Measurements from ENCODE around the gene MYH16. TPM values are rescaled to one million over a fixed set of nuclear protein-coding genes. Genes with fewer than 3 reads are reported as not detected.
"Not testable (repeated sequence)": the region's sequence is repeated elsewhere in the genome, so short reads cannot be mapped to it uniquely, and the experiment has no call there.

The MYH16 gene
- total RNA-seq, 1 experiment from 2014 or later, result not detected

- no peaks in the 10 kb centered on the region for H3K27me3 ChIP-seq
- no peak for DNase-seq
- H3K9me3 ChIP-seq, result no peaks in the 10 kb centered on the region
- H3K36me3 ChIP-seq, result no peaks in the 10 kb centered on the region
- no peak overlapping the region for H3K4me3 ChIP-seq
Observed at GRCh38 chr7:99313204-99313573, 40.5 kb downstream of the MYH16 start.

GRCh38 chr7:99314504-99314903 lies 41.9 kb downstream of the MYH16 start:
- Histone ChIP-seq H3K27me3 (no peaks in the 10 kb centered on the region), H3K36me3 (no peaks in the 10 kb centered on the region), H3K4me3 (no peak overlapping the region), H3K9me3 (no peaks in the 10 kb centered on the region)
- DNase-seq, result no peak

GRCh38 chr7:99320371-99320770 lies 47.7 kb downstream of the MYH16 start:
- H3K9me3 ChIP-seq, result no peaks in the 10 kb centered on the region
- no peak for DNase-seq
- no peak overlapping the region for H3K4me3 ChIP-seq
- no peaks in the 10 kb centered on the region for H3K27me3 ChIP-seq
- H3K36me3 ChIP-seq, result no peaks in the 10 kb centered on the region

GRCh38 chr7:99322659-99323058 lies 50.0 kb downstream of the MYH16 start:
- not testable (repeated sequence) for H3K4me3 ChIP-seq, H3K27me3 ChIP-seq, H3K36me3 ChIP-seq, H3K9me3 ChIP-seq, DNase-seq

GRCh38 chr7:99324559-99324958 lies 51.9 kb downstream of the MYH16 start:
- Histone ChIP-seq H3K9me3 (no peaks in the 10 kb centered on the region), H3K27me3 (no peaks in the 10 kb centered on the region), H3K36me3 (peaks cover 3% of the 10 kb centered on the region; the same call in 1 of the 2 replicates), H3K4me3 (peak overlapping the region; percentile 85)
- DNase-seq, result no peak

GRCh38 chr7:99325001-99325493 lies 52.4 kb downstream of the MYH16 start:
- peaks cover 3% of the 10 kb centered on the region; the same call in 1 of the 2 replicates for H3K36me3 ChIP-seq
- H3K4me3 ChIP-seq, result peak overlapping the region; percentile 85
- H3K27me3 ChIP-seq, result no peaks in the 10 kb centered on the region
- H3K9me3 ChIP-seq, result no peaks in the 10 kb centered on the region
- DNase-seq, result no peak

GRCh38 chr7:99325592-99326407 lies 53.2 kb downstream of the MYH16 start, which contains the start of gene ARPC1A:
Gene ARPC1A (plus strand): TSS chr7:99325898. CDS start chr7:99333354, 7,456 bp downstream.
- H3K36me3 ChIP-seq, result peaks cover 3% of the 10 kb centered on the region; the same call in 1 of the 2 replicates
- DNase-seq, result peak; percentile 85
- peak within 1 kb of the TSS; percentile 85 for H3K4me3 ChIP-seq
- H3K27me3 ChIP-seq, result no peaks in the 10 kb centered on the region
- H3K9me3 ChIP-seq, result no peaks in the 10 kb centered on the region

- Histone ChIP-seq H3K9me3 (no peaks in the 10 kb centered on the region), H3K27me3 (no peaks in the 10 kb centered on the region), H3K4me3 (peak overlapping the region; percentile 85), H3K36me3 (peaks cover 6% of the 10 kb centered on the region)
- DNase-seq, result no peak
Observed at GRCh38 chr7:99326408-99326782, 53.8 kb downstream of the MYH16 start.

- H3K9me3 ChIP-seq, DNase-seq, H3K27me3 ChIP-seq, H3K4me3 ChIP-seq: not testable (repeated sequence)
- H3K36me3 ChIP-seq, result peaks cover 14% of the 10 kb centered on the region
Observed at GRCh38 chr7:99330314-99330961, 57.8 kb downstream of the MYH16 start.

GRCh38 chr7:99331002-99331401 lies 58.4 kb downstream of the MYH16 start:
- Histone ChIP-seq H3K9me3 (no peaks in the 10 kb centered on the region), H3K4me3 (no peak overlapping the region), H3K27me3 (no peaks in the 10 kb centered on the region), H3K36me3 (peaks cover 14% of the 10 kb centered on the region)
- no peak for DNase-seq

GRCh38 chr7:99339595-99339994 lies 67.0 kb downstream of the MYH16 start:
- peaks cover 44% of the 10 kb centered on the region for H3K36me3 ChIP-seq
- no peaks in the 10 kb centered on the region for H3K9me3 ChIP-seq
- DNase-seq, result no peak
- no peaks in the 10 kb centered on the region for H3K27me3 ChIP-seq
- no peak overlapping the region for H3K4me3 ChIP-seq

- H3K36me3 ChIP-seq, result peaks cover 44% of the 10 kb centered on the region
- no peak for DNase-seq
- H3K27me3 ChIP-seq, result no peaks in the 10 kb centered on the region
- H3K9me3 ChIP-seq, result no peaks in the 10 kb centered on the region
- H3K4me3 ChIP-seq, result no peak overlapping the region
Observed at GRCh38 chr7:99340659-99341058, 68.0 kb downstream of the MYH16 start.

- no peaks in the 10 kb centered on the region for H3K9me3 ChIP-seq
- DNase-seq, result no peak
- H3K27me3 ChIP-seq, result no peaks in the 10 kb centered on the region
- no peak overlapping the region for H3K4me3 ChIP-seq
- H3K36me3 ChIP-seq, result peaks cover 43% of the 10 kb centered on the region
Observed at GRCh38 chr7:99344061-99344647, 71.5 kb downstream of the MYH16 start.

GRCh38 chr7:99350641-99351040 lies 78.0 kb downstream of the MYH16 start:
- H3K27me3 ChIP-seq, H3K4me3 ChIP-seq, DNase-seq, H3K9me3 ChIP-seq: not testable (repeated sequence)
- H3K36me3 ChIP-seq, result peaks cover 14% of the 10 kb centered on the region

GRCh38 chr7:99352247-99352646 lies 79.6 kb downstream of the MYH16 start:
- Histone ChIP-seq H3K4me3 (no peak overlapping the region), H3K36me3 (peaks cover 8% of the 10 kb centered on the region)
- DNase-seq, result no peak

GRCh38 chr7:99355098-99355497 lies 82.5 kb downstream of the MYH16 start:
- Histone ChIP-seq H3K9me3 (no peaks in the 10 kb centered on the region), H3K36me3 (peaks cover 15% of the 10 kb centered on the region), H3K27me3 (no peaks in the 10 kb centered on the region), H3K4me3 (no peak overlapping the region)
- no peak for DNase-seq

More at GRCh38 chr7:99352247-99352646, 79.6 kb downstream of the MYH16 start:
- Histone ChIP-seq H3K27me3 (no peaks in the 10 kb centered on the region), H3K9me3 (no peaks in the 10 kb centered on the region)

Data from MG63 (cell line).